ENCODE results near the gene ULK4.
"Not testable (repeated sequence)": the region's sequence is repeated elsewhere in the genome, so short reads cannot be mapped to it uniquely, and the experiment has no call there.

The ULK4 gene

DNA sequence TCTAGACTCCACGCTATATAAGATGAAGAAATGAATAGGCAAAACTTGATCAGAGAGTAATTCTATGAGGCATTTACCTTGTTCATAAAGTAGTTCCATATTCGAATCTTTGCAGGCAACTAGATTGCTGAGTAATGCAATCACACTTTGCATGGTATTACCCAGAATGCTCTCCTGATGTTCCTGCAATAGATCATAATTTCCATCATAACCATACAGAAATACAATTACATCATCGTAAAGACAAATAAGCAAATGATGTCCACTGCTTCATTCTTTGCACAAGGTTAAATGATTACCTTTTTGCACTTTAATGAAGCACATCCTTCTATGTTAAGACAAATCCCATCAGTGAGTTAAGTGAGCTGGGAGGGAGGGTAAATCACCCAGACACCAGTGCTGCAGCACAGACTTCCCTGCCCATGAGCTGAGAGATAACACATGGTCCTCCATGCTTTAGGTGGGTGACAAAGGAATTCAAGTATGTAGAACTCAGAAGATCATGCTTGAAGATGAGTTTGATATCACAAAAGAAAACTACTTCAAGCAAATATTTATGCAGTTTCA, 395.9 kb downstream of the ULK4 start:
- no peak for DNase-seq

DNA sequence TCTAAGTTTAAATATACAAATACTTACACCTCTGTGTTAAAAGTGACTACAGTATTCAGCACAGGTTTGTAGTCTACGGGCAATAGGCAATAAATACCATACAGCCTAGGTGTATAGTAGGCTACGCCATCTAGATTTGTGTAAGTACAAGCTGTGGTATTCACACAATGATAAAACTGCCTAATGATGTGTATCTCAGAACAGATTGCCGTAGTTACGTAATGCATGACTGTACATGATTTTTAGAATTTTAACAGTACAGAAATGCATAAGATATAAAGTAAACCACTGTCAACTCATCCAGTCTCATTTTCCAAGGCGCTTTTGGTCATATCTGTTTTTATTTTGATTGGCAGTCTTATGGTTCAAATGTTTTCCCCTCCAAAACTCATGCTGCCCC, 396.9 kb downstream of the ULK4 start:
- DNase-seq, result no peak

DNA sequence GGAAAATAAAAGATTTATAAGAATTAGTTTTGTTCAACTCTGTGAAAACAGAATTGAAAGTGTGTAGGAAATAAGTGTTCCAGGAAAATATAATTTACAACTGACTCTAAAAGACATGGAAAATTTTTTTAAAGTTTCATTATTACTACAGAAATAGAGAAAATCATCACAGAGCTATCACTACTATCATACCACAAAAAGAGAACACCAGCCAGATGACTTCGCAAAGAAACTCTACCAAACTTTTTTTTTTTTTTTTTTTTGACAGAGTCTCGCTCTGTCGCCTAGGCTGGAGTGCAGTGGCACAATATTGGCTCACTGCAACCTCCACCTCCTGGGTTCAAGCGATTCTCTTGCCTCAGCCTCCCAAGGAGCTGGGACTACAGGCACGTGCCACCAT, 405.7 kb downstream of the ULK4 start:
- DNase-seq, result not testable (repeated sequence)

DNA sequence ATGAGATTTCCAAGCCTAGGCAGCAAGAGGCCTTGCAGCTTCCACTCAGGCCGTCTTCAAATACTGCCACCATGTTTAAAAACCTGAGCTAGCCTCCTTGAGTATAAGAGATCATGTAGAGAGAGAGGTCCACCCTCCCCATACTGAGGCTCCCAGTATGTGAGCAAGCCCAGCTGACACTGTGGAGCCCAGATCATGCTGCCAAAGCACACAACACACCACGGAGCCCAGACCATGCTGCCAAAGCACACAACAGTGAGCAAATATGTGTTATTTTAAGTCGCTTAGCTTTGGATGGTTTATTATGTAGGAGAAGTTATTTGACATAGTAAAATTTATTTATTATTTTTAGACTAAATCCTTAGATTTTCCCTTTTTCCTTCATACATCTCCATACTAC, 428.9 kb downstream of the ULK4 start:
- DNase-seq, result no peak

DNA sequence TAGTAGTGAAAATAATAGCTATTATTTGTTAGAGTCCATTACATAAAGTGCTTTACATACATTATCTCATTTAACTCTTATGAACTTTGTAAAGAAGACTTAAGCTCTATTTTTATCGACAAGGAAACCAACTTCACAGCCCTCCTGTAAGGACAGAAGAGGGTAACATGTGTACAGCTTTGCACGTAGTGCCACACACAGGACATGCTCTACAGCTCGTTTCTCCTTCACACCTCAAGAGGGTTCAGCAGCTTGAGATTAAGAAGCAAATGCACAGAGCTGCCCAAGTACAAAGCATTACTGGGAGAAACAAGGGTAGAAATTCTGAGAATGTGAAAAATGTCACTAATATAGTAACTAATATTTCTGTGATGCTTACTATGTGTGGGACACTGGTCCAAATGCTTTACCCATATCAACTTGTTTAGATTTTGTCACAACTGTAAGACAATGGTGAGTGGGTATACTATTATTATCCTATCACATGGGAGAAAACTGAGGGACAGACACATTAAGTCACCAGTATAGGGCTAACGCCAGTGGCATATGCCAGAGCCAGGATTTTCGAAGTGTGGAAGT, 434.8 kb downstream of the ULK4 start:
- no peak for DNase-seq

DNA sequence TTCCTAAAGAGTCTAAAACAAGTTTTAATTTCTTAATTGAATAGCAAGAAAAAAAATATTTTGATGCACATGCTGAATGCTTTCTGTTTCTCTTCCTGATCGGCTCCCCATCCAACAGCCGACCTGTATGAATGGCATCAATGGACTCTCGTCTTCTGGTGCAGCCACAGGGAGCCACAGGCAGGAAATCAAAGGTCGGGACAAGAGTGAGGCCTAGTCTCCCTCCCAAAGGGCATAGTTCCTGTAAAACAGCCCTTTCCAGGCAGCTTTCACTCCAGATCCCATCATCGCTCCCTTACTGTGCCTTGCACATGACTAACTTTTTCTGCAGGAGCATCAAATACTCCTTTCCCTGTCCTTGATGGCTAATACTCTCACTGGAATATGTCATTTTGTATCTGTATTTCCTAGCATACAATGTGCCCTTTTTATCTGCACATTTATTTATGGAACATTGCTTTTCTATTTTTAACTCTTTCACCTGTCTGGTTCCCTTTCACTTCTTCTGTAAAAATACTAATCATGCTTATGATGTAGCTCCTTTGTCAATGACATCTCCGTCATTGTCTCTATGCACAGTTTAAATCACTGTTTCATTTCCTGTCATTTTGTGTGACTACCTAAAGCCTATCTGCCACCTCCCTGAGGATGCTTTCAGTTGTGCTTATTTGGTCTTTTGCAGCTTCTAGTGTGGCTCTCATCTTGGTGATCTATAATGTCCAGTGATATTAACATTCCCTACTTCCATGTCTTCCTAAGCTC, 436.4 kb downstream of the ULK4 start:
- DNase-seq, result no peak

DNA sequence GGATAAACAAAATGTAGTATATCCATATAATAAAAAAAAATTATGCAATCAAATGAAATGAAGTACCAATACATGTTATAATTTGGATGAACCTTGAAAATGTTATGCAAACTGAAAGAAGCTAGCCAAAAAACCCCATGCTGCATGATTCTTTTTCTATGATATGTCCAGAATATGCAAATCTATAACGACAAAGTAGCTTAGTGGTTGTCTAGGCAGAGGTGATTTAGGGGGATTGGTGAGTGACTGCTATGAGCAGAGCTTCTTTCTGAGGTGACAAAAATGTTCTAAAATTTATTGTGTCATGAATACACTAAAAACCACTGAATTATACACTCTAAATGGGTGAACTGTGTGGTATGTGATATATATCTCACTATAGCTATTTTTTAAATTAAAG, 438.0 kb downstream of the ULK4 start:
- DNase-seq, result no peak

DNA sequence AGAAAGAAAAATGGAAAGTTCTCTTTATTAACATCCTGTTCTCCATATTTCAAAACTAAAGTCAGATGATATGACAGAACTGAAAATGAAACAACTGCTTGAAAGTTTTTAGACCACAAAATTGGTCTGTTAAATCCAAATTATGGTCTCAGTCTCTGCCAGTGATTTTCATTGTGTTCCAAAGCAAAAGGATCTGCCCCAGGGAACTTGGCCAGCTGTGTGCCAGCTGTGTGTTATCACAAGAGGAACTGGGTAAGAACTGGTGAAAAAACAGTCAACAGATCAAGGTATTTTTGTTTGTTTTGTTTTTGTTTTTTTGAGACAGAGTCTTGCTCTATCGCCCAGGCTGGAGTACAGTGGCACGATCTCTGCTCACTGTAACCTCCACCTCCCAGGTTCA, 439.3 kb downstream of the ULK4 start:
- no peak for DNase-seq

DNA sequence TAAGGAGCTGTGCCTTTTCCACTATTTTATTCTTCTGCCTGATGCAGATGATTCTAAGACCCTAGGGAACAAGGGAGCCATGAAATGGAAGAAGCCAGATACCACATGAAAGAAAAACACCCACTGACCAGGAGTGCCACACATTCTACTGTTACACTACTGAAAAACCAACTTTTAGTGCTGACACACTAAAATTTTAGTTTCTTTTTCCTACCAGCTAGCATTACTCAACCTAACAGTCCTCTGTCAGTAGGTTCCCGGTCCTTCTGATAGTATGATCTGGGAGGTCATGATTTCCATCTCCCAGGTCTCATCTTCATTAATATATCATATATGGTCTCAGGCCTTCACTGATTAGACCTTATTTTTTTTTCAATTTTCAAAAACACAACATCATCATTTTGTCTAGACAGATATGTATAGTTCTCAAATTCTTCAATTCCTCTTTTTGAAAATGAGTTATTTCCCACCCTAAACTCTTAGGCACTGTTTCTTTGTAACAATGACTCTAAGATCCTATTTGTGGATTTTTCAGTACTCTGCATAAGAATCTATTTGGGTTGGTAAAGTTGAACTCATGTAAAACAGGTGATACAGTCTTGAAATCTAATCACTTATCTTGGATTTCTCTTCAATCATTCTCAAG, 440.8 kb downstream of the ULK4 start:
- DNase-seq, result no peak

DNA sequence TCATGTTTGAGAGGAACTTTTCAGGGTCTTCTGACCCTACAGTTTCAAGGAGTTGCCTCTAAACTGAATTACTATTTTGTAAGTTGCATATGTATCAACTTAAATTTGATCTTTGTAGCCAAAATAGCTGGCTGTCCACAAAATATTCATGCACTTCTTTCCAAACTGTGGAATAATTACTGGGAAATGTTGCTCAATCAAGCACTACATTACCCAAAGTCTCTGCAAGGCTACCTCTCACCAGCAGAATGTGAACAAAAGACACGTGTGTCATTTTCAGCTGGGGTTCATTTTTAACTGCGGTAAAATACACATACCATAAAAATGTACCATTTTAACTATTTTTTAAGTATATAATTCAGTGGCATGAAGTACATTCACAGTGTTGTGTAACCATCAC, 442.2 kb downstream of the ULK4 start:
- no peak for DNase-seq

DNA sequence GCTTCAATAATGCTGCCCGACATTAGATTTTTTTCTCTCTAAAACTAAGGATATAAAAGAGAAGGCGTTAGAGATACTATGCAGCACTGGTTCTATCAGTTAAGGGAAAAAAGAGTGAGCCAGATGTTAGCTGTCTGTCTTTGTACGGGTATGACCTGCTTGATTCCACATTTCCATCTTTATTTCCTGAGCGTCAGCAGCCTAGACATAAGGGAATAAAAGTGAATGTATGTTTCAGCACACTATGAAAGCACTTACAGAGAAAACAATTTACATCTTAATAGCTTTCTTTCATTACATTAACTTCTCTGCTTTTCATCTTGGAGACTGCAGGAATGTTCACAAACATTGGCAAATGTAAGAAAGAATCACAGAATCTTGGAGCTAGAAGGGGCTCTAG, 443.3 kb downstream of the ULK4 start:
- no peak for DNase-seq

DNA sequence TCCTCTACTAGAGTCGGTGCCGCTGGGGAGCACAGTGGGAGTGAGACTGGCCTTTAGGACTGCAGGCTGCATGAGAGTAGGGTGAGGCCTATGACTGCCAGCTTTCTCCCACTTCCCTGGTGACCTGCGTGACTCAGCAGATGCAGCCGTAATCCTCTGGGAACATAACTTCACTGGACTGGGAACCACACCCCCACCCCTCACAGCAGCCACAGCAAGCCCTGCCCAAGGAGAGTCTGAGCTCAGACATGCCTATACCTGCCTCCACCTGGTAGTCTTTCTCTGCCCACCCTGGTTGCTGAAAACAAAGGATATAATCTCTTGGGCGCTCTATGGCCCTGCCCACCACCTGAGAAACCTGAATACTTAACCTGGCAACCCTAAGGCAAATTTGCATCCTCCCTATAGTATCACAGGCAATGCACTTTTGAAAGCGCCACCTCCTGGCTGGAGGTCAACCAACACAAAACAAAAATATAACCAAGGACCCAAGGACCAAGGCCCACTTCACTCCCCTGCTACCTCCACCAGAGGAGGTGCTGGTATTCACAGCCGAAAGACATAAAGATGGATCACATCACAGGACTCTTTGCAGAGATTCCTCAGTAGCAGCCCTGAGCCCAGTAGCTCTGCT, 453.7 kb downstream of the ULK4 start:
- no peak for DNase-seq

DNA sequence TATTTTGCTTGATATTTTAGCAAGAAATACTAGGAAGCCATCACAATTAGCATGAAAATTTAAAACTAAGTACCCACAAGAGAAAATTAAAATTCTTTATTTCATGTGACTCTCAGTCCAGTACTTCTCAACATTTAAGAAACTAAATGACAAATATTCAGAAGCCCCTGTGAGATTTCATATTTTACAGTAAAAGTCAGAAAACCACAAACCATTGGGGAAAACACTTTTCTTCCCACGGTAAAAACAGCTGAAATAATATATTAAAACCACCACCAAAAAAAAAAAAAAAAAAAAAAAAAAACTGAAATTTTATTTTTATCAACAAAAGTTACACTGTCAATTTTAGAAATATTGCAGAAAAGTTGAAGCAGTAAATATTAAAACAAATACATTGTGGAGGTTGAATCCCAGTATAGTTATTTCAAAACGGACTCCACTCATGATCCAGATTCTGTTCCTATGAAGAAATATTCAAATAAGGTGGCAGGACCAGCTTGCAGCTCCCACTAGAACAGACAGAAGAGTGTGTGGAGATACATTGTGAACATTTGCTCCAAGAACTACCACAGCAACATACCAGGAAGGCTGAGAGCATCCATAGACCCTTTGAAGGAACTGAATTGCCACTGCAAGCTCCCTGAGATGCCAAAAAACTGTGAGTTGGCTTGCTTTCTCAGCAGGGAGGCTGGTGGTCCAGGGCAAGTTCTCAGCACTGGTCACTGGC, 454.4 kb downstream of the ULK4 start:
- DNase-seq, result no peak

DNA sequence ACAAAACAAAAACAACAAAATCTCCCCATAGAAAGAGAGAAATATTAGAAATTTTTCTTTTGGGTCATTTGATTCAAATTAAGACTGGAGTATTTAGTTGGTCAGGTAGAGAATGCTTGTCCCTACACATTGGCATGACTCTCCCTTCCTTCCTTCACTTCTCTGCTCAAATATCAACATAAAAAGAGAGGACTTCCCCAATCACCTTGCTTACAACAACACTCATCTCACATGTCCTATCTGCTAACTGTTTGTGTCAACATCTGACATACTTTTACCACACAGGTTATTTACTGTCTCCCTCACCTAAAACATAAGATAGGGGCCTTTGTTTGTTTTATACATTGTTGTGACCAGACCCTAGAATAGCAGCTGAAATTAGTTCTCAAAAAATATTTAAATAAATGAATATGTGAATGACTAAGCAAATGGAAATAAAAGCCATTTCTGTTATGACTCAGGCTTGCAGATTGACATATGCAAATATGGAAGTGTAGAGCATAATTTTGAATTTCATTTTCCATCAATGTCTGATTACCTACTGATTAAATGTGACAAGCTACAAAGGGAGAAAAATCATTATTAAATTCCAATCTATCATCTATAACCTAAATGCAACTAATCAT, 457.8 kb downstream of the ULK4 start:
- DNase-seq, result no peak

DNA sequence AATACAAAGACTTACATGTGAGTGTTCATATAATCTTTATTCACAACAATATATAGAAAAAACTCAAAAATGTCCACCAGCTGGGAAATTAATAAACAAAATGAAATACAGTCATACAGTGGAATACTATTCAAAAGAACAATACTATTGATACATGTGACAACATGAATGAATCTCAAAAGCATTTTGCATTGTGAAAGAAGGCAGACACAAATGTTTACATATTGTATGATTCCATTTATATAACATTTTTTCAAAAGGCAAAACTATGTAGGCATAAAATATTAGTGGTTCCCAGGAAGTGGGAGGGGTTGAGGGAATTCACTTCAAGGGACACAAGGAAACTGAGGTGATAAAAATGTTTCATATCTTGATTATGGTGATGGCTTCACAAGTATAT, 459.4 kb downstream of the ULK4 start:
- DNase-seq, result no peak

DNA sequence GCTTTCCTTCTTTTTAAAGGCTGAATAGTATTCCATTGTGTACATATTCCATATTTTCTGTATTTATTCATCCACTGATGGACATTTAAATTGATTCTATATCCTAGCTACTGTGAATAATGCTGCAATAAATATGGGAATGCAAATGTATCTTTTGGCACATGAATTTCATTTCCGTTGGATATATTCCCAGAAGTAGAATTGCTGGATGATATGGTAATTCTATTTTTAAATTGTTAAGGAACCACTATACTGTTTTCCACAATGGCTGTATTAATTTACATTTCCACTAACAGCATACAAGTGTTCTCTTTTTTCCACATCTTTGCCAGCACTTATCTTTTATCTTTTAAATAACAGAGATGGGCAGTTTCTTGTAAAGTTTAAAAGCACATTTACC, 459.9 kb downstream of the ULK4 start:
- DNase-seq, result no peak

DNA sequence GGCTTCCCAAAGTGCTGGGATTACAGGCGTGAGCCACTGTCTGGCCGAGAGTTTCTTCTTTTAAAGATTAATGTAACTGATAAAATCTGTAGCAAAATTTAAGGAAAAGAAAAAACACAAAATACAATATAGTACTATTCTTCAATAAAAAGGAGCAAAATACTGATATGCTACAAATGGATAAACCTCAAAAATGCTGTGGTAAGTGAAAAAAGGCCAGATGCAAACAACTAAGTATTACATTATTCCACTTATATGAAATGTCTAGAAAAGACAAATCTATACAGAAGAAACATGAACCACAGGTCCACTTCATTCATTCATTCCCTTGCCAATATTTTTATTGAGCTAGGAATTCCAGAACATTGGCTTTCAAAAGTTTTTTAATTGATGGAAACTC, 463.1 kb downstream of the ULK4 start:
- DNase-seq, result no peak

DNA sequence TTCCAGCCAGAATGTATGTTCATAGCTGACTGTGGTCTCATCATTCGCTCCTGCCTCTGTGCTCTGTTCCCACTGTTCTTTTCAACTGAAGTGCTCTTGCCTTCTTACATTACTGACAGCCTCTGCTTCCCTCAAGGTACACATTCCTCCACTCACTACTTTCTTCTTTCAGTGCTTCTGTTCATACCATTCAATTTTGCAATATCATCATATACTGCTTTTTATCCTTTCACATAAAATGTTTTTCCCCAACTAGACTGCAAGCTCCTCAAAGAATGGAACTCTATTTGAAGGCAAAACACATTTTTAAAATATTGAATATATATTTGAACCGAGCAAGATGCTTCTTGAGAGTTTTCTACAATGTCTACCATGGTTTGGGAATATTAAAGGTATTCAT, 471.5 kb downstream of the ULK4 start:
- no peak for DNase-seq

DNA sequence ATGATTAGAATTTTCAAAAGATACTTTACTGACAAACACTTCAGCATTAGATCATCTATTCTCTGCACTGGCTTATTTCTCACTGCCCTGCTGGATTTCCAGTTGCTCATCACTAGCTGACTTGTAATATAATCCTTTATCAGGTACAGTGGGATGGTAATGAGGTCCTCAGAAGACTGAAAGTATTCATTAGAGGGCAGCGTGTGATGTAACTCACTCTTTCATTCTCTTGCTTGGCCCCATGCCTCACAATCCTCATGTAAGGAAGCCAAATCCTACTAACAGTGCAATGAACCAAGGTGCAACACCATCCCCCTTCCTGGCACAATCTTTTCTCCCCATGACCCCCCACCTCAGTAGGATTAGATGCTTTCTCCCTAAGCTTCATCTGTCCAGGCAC, 472.7 kb downstream of the ULK4 start:
- no peak for DNase-seq

DNA sequence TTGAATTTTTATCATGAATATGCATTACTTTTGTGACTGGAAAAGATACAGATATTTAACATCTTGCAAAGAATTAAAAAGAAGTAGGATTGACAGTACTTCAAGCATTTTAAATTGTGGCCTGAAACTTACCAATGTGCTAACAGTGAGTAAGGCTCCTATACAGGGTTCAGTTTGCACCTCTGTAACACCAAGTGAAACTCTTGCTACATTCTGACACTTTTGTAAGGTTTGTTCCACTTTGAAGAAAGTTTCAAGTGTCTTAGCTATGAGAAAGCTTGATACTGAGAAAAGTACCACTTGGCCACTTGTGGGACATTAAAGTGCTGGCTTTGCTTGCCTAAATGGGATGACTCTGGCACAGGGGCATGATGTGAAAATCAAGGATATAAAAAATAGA, 473.4 kb downstream of the ULK4 start:
- no peak for DNase-seq

DNA sequence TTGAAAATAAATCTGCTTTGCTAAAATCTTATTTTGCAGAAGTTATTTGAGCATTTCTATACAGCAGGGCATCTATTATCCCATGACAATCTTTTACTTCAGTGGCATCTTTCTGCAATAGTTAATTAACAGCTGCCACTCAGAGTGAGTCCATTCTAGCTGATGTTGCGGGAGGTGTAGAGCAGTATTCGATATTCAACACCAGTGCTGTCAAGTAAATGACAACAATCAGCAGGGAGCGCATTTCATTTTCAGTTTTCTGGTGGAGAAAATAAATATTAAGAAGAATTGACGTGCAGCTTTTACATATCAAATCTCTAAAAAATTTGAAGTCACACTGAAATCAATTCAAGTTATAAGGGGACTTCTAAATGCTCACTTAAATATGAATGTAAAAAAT, 476.4 kb downstream of the ULK4 start:
- DNase-seq, result no peak

DNA sequence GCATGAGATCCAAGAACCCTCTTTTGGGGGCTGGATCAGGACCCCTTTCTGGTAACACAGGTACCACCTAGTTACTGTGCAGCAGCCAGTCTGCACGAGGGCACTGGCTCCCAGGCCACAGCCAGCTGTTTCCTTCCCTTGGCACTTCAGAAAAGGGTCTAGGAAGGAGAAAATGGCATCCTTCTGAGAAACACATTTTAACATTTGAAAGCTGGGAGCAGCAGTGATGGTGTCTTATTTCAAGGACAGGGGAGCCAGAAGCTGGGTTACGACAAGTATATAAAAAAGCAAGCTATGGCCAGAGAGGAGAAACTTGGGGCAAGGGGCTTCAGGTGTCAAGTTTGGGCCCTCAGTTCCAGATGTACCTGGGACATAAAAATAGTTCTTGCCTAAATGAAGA, 479.8 kb downstream of the ULK4 start:
- DNase-seq, result no peak

DNA sequence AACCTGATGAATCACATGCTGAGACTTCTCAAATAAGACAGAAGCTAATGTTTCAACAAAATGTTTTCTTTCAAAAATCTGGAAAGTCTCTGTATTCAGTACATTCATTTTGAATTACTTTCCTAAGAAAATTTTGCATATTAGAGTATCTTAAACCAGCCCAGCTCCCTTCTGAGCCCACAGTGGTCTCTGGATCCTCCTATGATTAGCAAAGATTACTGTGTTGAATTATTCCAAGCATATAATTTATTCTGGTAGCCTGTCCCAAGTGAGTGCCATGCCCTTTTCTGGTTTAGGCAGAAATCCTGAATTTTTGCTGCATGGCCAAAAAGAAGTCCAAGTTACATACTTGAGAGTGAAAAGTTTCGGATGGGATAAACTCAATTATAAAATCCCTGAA, 483.6 kb downstream of the ULK4 start:
- no peak for DNase-seq
